HL-60 (cell line): ENCODE data around the gene TEAD4.

Experiments
- DNase-seq, 2 experiments: peaks; one replicate each; pipeline ENCODE4 v3.0.0-alpha.2; 2010 to 2020; ENCODE audit warnings: low read depth in 1 of 2, low spot score in 1 of 2
- H3K27ac ChIP-seq: fragments of 250-450 bp; sonication (Bioruptor Pico); replicated peaks from 2 replicates; pipeline ENCODE4 v1.5.1; 2020; ENCODE audit warnings: mild to moderate bottlenecking, moderate library complexity
- H3K27me3 ChIP-seq: fragments of 250-450 bp; sonication (Bioruptor Pico); 2 replicates; pipeline ENCODE4 v1.5.1; 2021; ENCODE audit warnings: mild to moderate bottlenecking, moderate library complexity; ENCODE audit not compliant: insufficient read depth, poor library complexity, severe bottlenecking
- H3K4me3 ChIP-seq: replicated peaks from 2 replicates; pipeline ENCODE4 v1.5.1; 2011; ENCODE audit warnings: mild to moderate bottlenecking, control low read depth, low read length; ENCODE audit not compliant: insufficient read depth
- CTCF ChIP-seq: IDR thresholded peaks from one replicate; pipeline ENCODE4 v1.5.1; 2011; ENCODE audit warnings: low read length, control low read depth, inconsistent platforms; ENCODE audit not compliant: insufficient read depth
- GABPA ChIP-seq: IDR thresholded peaks from 2 replicates; pipeline ENCODE4 v1.6.1; 2012; ENCODE audit warnings: low read depth
- POLR2AphosphoS5 ChIP-seq: IDR thresholded peaks from 2 replicates; pipeline ENCODE4 v1.6.1; 2012; ENCODE audit warnings: low read depth
- REST ChIP-seq: IDR thresholded peaks from 2 replicates; pipeline ENCODE4 v1.6.1; 2012; ENCODE audit warnings: low read depth; ENCODE audit not compliant: insufficient replicate concordance
- SPI1 ChIP-seq: IDR thresholded peaks from 2 replicates; pipeline ENCODE4 v1.6.1; 2012; ENCODE audit warnings: low read depth, mild to moderate bottlenecking, borderline replicate concordance

The TEAD4 gene

GRCh38 chr12:3042394-3042793 lies 83.2 kb downstream of the TEAD4 start:
- H3K4me3 ChIP-seq: no peak overlapping the region
- peak; percentile 33 to 83 for DNase-seq
- TF ChIP-seq CTCF: no peak
- no peak for TF ChIP-seq REST
- no peak for TF ChIP-seq POLR2AphosphoS5
- no peak for TF ChIP-seq SPI1
- no peak for TF ChIP-seq GABPA
- no peak overlapping the region for H3K27ac ChIP-seq
- H3K27me3 ChIP-seq: no peaks in the 10 kb centered on the region

- no peak for DNase-seq
- TF ChIP-seq REST (no peak), GABPA (no peak), CTCF (no peak), SPI1 (no peak), POLR2AphosphoS5 (no peak)
- Histone ChIP-seq H3K27me3 (no peaks in the 10 kb centered on the region), H3K4me3 (no peak overlapping the region), H3K27ac (no peak overlapping the region)
Observed at GRCh38 chr12:3042826-3043225, 83.6 kb downstream of the TEAD4 start.

GRCh38 chr12:3043406-3043805 lies 84.2 kb downstream of the TEAD4 start:
- no peak overlapping the region for H3K4me3 ChIP-seq
- no peak for DNase-seq
- H3K27ac ChIP-seq: no peak overlapping the region
- TF ChIP-seq GABPA: no peak
- no peak for TF ChIP-seq REST
- no peak for TF ChIP-seq POLR2AphosphoS5
- TF ChIP-seq SPI1: no peak
- TF ChIP-seq CTCF: no peak
- H3K27me3 ChIP-seq: no peaks in the 10 kb centered on the region
